ENCODE data around the gene ERBB3. TPM values are rescaled to one million over a fixed set of nuclear protein-coding genes. Genes with fewer than 3 reads are reported as not detected.
A peak's percentile ranks its signal among the peaks of the same experiment; 100 is the strongest.

The ERBB3 gene
- total and polyA plus RNA-seq, 2 of the 8 experiments (the other 6 are each of a cell fraction or from before 2014, with no cell fraction given): 33.9 to 52.4 TPM

DNA sequence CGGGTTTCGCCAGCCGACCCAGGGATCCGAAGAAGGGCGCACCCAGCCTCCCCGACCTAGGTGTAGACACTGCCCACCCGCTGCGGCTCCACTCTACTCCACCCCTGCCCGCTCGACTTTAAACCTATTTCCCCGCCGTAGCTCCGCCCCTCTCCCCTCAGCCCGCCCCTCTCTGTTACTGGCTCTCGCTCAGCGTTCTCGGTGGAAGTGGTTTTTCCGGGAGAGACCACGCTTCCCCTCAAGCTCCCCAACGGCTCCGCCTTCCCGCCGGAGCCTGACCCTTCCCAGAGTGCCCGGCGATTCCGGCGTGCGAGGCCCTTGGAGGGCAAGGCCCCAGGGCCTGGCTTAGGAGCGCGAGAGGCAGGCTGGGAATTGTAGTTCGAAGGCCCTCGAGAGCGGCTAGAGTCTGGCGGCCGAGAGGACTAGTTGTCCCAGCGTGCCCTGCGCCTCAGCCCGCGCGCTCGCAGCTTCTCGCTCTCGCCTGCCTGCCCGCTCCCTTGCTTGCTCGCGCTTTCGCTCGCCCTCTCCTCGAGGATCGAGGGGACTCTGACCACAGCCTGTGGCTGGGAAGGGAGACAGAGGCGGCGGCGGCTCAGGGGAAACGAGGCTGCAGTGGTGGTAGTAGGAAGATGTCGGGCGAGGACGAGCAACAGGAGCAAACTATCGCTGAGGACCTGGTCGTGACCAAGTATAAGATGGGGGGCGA is 24.3 kb downstream of the ERBB3 start, which contains the start of gene PA2G4 (continued):
- TF ChIP-seq CHD2 (IDR thresholded peaks at IDR 0.05; ENCODE audit: low read length): peak; percentile 92
- TF ChIP-seq BCL11A (IDR thresholded peaks at IDR 0.05; ENCODE audit: low read depth in 2 of 2, low read length in 2 of 2): no peak
- peak; percentile 43; the same call in 1 of the 2 replicates for TF ChIP-seq POLR2AphosphoS5 (IDR thresholded peaks at IDR 0.05; ENCODE audit: low read depth, low read length)
- TF ChIP-seq NRF1 (IDR thresholded peaks at IDR 0.05; ENCODE audit: low read depth, low read length): 0 out of 2 replicates have a peak, but pooled peaks have one; percentile 13
- TF ChIP-seq PHF8 (conservative IDR thresholded peaks at IDR 0.05; ENCODE audit: low read depth, low read length): peak; percentile 73
- peak; percentile 62 for TF ChIP-seq E2F6 (IDR thresholded peaks at IDR 0.05)
- TF ChIP-seq CREB1 (IDR thresholded peaks at IDR 0.05): peak; percentile 65
- TF ChIP-seq CEBPB (IDR thresholded peaks at IDR 0.05; ENCODE audit: low read depth, low read length): no peak
- peak; percentile 66; the same call in 1 of the 2 replicates for TF ChIP-seq TAF1 (IDR thresholded peaks at IDR 0.05; ENCODE audit: low read depth, low read length)
- no peak for TF ChIP-seq JUN (IDR thresholded peaks at IDR 0.05; ENCODE audit: low read depth, low read length)
- TF ChIP-seq SP4 (IDR thresholded peaks at IDR 0.05; ENCODE audit: low read length): no peak; the same call in 1 of the 2 replicates
- TF ChIP-seq TAF7 (optimal IDR thresholded peaks at IDR 0.05; ENCODE audit: borderline replicate concordance, low read depth, low read length): peak; percentile 37
- TF ChIP-seq SIRT6 (IDR thresholded peaks at IDR 0.05; ENCODE audit: low read length): no peak
- TF ChIP-seq, protein P1, sequence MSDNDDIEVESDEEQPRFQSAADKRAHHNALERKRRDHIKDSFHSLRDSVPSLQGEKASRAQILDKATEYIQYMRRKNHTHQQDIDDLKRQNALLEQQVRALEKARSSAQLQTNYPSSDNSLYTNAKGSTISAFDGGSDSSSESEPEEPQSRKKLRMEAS (IDR thresholded peaks at IDR 0.05): peak; percentile 81

Data from H1 (cell line).